Calu3 (cell line): ENCODE results near the gene FRMD4B. TPM values are rescaled to one million over a fixed set of nuclear protein-coding genes. Genes with fewer than 3 reads are reported as not detected.

Experiments used
- BruUV-seq: library from RNA; stranded (reverse); fragments of 400-500 nt; replicated peaks from 2 replicates; lab custom pipeline; 2021; lab: Mats Ljungman, UMichigan
- CTCF ChIA-PET: fragments of 300-600 bp; sonication (Branson Sonifier 250); formaldehyde crosslinking; loops from one replicate; lab custom pipeline; 2022; ENCODE audit warnings: antibody characterized with exemption; lab: Charles Lee
- DNase-seq: peaks from one replicate; pipeline ENCODE4 v3.0.0; 2022
- H3K27ac Mint-ChIP-seq: one replicate; pipeline ENCODE4 v1.8.0; 2022; ENCODE audit warnings: mixed read lengths; ENCODE audit not compliant: unreplicated experiment
- H3K27me3 Mint-ChIP-seq: one replicate; pipeline ENCODE4 v1.8.0; 2022; ENCODE audit warnings: mixed read lengths; ENCODE audit not compliant: unreplicated experiment
- H3K36me3 Mint-ChIP-seq: one replicate; pipeline ENCODE4 v1.8.0; 2022; ENCODE audit warnings: mild to moderate bottlenecking, moderate library complexity, mixed read lengths; ENCODE audit not compliant: insufficient read depth, unreplicated experiment
- H3K4me1 Mint-ChIP-seq: one replicate; pipeline ENCODE4 v1.8.0; 2022; ENCODE audit warnings: mild to moderate bottlenecking, low read depth, mixed read lengths; ENCODE audit not compliant: unreplicated experiment
- H3K4me3 Mint-ChIP-seq: one replicate; pipeline ENCODE4 v1.8.0; 2022; ENCODE audit warnings: mild to moderate bottlenecking, low read depth, moderate library complexity, mixed read lengths; ENCODE audit not compliant: unreplicated experiment
- H3K9me3 Mint-ChIP-seq: one replicate; pipeline ENCODE4 v1.8.0; 2022; ENCODE audit warnings: low read depth, mixed read lengths; ENCODE audit not compliant: unreplicated experiment
- intact Hi-C: fragments of 100-400 bp; cut with micrococcal nuclease; formaldehyde crosslinking; loops from one replicate; pipeline ENCODE4 v1.10.0; 2022; ENCODE audit not compliant: unreplicated experiment
- total RNA-seq: library from RNA; stranded (reverse); gene quantifications from 2 replicates; pipeline ENCODE4 v1.2.3, GENCODE V29; 2022
- TF ChIP-seq, protein P1 (sequence below): fragments of 200-600 bp; IDR thresholded peaks from one replicate; pipeline ENCODE4 v1.8.0; 2022; ENCODE audit warnings: antibody characterized with exemption; ENCODE audit not compliant: unreplicated experiment

Gene FRMD4B
- total RNA-seq, 1 experiment from 2014 or later, result 16.7 TPM

DNA sequence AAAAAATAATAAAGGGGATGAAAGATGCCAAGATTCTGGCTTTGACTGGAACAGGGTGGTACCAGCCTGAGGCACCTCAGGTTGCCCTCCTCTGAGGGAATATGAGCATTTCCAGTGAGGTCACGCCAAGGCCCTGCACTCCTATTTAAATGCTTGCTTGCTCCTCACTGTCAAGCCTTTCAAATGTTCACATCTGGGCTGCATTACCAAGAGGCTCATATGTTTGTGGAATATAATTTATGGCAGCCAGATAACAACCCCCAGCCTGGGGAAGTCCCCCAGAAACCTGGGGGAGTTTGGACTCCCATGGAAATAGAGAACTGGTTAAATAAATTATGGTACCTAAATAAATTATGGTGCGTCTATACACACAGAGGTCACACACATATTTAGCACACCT, 88.4 kb downstream of the FRMD4B start:
- BruUV-seq, result no TSS peak
- H3K9me3 Mint-ChIP-seq, result no peaks in the 10 kb centered on the region
- H3K27ac Mint-ChIP-seq, result no peak overlapping the region
- H3K4me1 Mint-ChIP-seq, result peaks cover 20% of the 10 kb centered on the region
- intact Hi-C loops, result no loop called here
- no peaks in the 10 kb centered on the region for H3K27me3 Mint-ChIP-seq
- H3K36me3 Mint-ChIP-seq, result no peaks in the 10 kb centered on the region
- DNase-seq, result no peak
- TF ChIP-seq, protein P1, sequence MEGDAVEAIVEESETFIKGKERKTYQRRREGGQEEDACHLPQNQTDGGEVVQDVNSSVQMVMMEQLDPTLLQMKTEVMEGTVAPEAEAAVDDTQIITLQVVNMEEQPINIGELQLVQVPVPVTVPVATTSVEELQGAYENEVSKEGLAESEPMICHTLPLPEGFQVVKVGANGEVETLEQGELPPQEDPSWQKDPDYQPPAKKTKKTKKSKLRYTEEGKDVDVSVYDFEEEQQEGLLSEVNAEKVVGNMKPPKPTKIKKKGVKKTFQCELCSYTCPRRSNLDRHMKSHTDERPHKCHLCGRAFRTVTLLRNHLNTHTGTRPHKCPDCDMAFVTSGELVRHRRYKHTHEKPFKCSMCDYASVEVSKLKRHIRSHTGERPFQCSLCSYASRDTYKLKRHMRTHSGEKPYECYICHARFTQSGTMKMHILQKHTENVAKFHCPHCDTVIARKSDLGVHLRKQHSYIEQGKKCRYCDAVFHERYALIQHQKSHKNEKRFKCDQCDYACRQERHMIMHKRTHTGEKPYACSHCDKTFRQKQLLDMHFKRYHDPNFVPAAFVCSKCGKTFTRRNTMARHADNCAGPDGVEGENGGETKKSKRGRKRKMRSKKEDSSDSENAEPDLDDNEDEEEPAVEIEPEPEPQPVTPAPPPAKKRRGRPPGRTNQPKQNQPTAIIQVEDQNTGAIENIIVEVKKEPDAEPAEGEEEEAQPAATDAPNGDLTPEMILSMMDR, result no peak
- H3K4me3 Mint-ChIP-seq, result no peak overlapping the region
- CTCF ChIA-PET, result interaction anchor here (0.6 to 1.3 kb wide), 2 partner anchors 8 to 19 kb away, joined by 3 read pairs; no protein-coding TSS in a partner anchor

DNA sequence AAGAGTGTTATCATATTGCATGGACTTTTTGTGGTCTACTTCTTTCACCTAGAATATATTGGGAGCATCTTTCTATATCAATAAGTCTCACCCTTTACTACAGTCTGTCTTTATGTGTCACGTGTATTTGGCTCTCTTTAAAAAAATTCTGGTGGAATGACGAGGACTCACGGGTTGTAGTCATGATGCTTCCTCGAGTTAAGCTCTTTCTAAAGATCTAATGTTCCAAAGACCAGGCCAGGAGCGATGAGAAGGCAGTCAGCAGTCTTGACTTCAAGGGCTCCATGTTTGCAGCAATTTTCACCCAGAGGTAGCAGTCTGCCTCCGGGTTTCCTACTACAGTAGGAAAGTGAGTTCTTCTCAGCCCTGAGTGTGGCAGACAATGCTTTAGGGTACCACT, 88.9 kb downstream of the FRMD4B start:
- CTCF ChIA-PET, result interaction anchor here (0.6 to 1.3 kb wide), 3 partner anchors 8 to 94 kb away, joined by 3 read pairs; no protein-coding TSS in a partner anchor
- H3K27ac Mint-ChIP-seq, result no peak overlapping the region
- DNase-seq, result no peak
- TF ChIP-seq, protein P1, result no peak
- no TSS peak for BruUV-seq
- no peak overlapping the region for H3K4me3 Mint-ChIP-seq
- H3K36me3 Mint-ChIP-seq, result no peaks in the 10 kb centered on the region
- intact Hi-C loops, result no loop called here
- no peaks in the 10 kb centered on the region for H3K27me3 Mint-ChIP-seq
- H3K9me3 Mint-ChIP-seq, result no peaks in the 10 kb centered on the region
- peaks cover 20% of the 10 kb centered on the region for H3K4me1 Mint-ChIP-seq

DNA sequence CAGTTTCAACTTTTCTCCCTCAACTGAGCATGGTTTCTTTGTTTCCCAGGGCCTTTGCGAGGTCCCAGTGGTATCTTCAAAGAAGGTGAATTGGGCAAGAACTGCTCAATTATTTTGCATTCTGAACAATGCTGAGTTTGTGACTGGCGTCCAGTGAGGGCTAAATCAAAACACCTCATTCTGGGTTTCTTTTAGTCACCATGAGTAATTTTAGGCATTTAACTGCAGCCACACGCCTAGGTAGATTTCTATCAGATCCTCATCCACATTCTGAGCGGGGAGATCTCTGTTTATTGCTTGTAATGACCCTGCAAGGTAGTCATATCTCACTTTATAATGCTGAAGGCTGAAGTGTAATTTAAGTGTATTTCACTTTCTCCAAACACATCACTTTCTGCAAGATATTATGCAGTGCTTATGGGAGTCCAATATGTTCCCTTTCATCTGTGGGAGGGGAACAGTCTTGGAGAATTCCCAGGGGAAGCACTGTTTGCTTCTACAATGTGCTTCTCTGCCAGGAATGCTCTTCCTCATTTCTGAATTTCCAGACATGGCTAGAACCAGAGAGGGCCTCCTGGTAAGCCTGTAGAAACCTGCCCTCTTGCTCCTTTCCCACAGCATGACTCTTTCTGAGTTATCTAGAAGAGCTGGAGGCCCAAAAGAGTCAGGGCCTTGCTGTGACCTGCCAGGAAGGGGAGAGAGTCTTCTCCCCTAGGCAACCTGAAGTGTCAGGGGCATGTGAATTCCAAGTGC, 91.7 kb downstream of the FRMD4B start:
- intact Hi-C loops, result no loop called here
- DNase-seq, result no peak
- CTCF ChIA-PET, result no interaction called here
- BruUV-seq, result no TSS peak
- Mint-ChIP-seq H3K9me3 (no peaks in the 10 kb centered on the region), H3K4me1 (peaks cover 17% of the 10 kb centered on the region), H3K36me3 (no peaks in the 10 kb centered on the region), H3K27ac (peak overlapping the region; percentile 39), H3K27me3 (no peaks in the 10 kb centered on the region), H3K4me3 (no peak overlapping the region)
- TF ChIP-seq, protein P1, result no peak

- no TSS peak for BruUV-seq
- no peaks in the 10 kb centered on the region for H3K9me3 Mint-ChIP-seq
- H3K27ac Mint-ChIP-seq, result no peak overlapping the region
- no peak overlapping the region for H3K4me3 Mint-ChIP-seq
- no peak for DNase-seq
- TF ChIP-seq, protein P1, result no peak
- H3K27me3 Mint-ChIP-seq, result no peaks in the 10 kb centered on the region
- H3K36me3 Mint-ChIP-seq, result no peaks in the 10 kb centered on the region
- peaks cover 25% of the 10 kb centered on the region for H3K4me1 Mint-ChIP-seq
- CTCF ChIA-PET, result no interaction called here
- intact Hi-C loops, result no loop called here
Observed at GRCh38 chr3:69292959-69293574, 92.8 kb downstream of the FRMD4B start.
